Brain microvascular endothelial cell (primary cell): ENCODE data around the gene SLC35G6.

Experiments used
- DNase-seq: peaks from one replicate; pipeline ENCODE4 v3.0.0-alpha.2; 2020
- H3K27ac ChIP-seq: fragments of 250-450 bp; sonication (Bioruptor Pico); 2 replicates; pipeline ENCODE4 v1.5.1; 2020; ENCODE audit warnings: mild to moderate bottlenecking, moderate library complexity
- H3K27me3 ChIP-seq: fragments of 250-450 bp; sonication (Bioruptor Pico); replicated peaks from 2 replicates; pipeline ENCODE4 v1.5.1; 2020; ENCODE audit warnings: mild to moderate bottlenecking
- H3K36me3 ChIP-seq: fragments of 250-450 bp; sonication (Bioruptor Pico); replicated peaks from 2 replicates; pipeline ENCODE4 v1.5.1; 2020; ENCODE audit warnings: mild to moderate bottlenecking
- H3K4me3 ChIP-seq: 2 replicates; pipeline ENCODE4 v1.5.1; 2011; ENCODE audit warnings: low read depth, mild to moderate bottlenecking, control low read depth, low read length, moderate library complexity
- CTCF ChIP-seq: IDR thresholded peaks from 2 replicates; pipeline ENCODE4 v1.5.1; 2011; ENCODE audit warnings: low read depth, mild to moderate bottlenecking, moderate library complexity, low read length, control low read depth, inconsistent platforms; ENCODE audit errors: missing control alignments
- in situ Hi-C: cut with HindIII; loops from 2 replicates; pipeline ENCODE4 v1.10.0; 2017; ENCODE audit warnings: low sequenced_read_pairs, low pct_ligation_motif_present

Gene SLC35G6

GRCh38 chr17:7502987-7503386 lies 21.7 kb downstream of the SLC35G6 start:
- H3K27ac ChIP-seq: no peak overlapping the region

GRCh38 chr17:7503521-7503920 lies 22.3 kb downstream of the SLC35G6 start:
- DNase-seq: no peak
- Histone ChIP-seq H3K36me3 (peaks cover 86% of the 10 kb centered on the region), H3K27ac (no peak overlapping the region), H3K4me3 (no peak overlapping the region), H3K27me3 (no peaks in the 10 kb centered on the region)
- no peak for TF ChIP-seq CTCF
- in situ Hi-C loops: no loop called here

More at GRCh38 chr17:7502987-7503386, 21.7 kb downstream of the SLC35G6 start:
- Histone ChIP-seq H3K27me3 (no peaks in the 10 kb centered on the region), H3K4me3 (no peak overlapping the region), H3K36me3 (peaks cover 85% of the 10 kb centered on the region)
- DNase-seq: no peak
- in situ Hi-C loops: no loop called here
- peak; percentile 53 for TF ChIP-seq CTCF

GRCh38 chr17:7508145-7508544 lies 26.9 kb downstream of the SLC35G6 start:
- H3K36me3 ChIP-seq: peaks cover 83% of the 10 kb centered on the region
- no peak overlapping the region for H3K27ac ChIP-seq
- H3K27me3 ChIP-seq: no peaks in the 10 kb centered on the region
- no peak for DNase-seq
- in situ Hi-C loops: no loop called here
- TF ChIP-seq CTCF: no peak
- H3K4me3 ChIP-seq: no peak overlapping the region

GRCh38 chr17:7508846-7509245 lies 27.6 kb downstream of the SLC35G6 start:
- no peak for TF ChIP-seq CTCF
- in situ Hi-C loops: no loop called here
- H3K36me3 ChIP-seq: peaks cover 83% of the 10 kb centered on the region
- DNase-seq: no peak
- H3K27me3 ChIP-seq: no peaks in the 10 kb centered on the region
- no peak overlapping the region for H3K27ac ChIP-seq
- H3K4me3 ChIP-seq: no peak overlapping the region

GRCh38 chr17:7509937-7510336 lies 28.7 kb downstream of the SLC35G6 start:
- in situ Hi-C loops: no loop called here
- Histone ChIP-seq H3K27me3 (no peaks in the 10 kb centered on the region), H3K36me3 (peaks cover 81% of the 10 kb centered on the region), H3K4me3 (no peak overlapping the region), H3K27ac (no peak overlapping the region)
- DNase-seq: no peak
- no peak for TF ChIP-seq CTCF

- H3K4me3 ChIP-seq: no peak overlapping the region
- H3K27ac ChIP-seq: no peak overlapping the region
- in situ Hi-C loops: no loop called here
- TF ChIP-seq CTCF: no peak
- peaks cover 76% of the 10 kb centered on the region for H3K36me3 ChIP-seq
- no peak for DNase-seq
- H3K27me3 ChIP-seq: no peaks in the 10 kb centered on the region
These were observed 29.9 kb downstream of the SLC35G6 start for GRCh38 chr17:7511108-7511507.
